Measurements from ENCODE around the gene SNX4.

DNA sequence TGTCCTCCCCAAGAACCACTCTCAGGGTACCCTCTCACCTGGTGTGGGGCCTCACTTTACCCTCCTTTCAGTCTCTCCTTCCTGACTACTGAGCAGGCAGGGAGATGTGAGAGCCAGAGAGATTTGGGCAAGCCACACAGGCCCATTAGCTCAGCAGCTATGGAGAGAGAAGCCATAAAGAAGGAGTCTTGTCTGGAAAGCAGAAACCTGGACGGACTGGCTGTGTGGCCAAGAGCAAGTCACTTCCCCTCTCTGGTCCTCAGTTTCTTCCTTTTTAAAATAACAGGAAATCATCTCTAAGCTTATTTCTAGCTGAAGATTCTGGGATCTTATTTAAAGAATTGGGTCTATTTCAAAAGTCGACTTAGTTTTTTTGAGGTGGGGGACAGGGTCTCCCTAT is 79.0 kb downstream of the SNX4 start:
- TF ChIP-seq ELF1 (IDR thresholded peaks at IDR 0.05) (no peak), TAF1 (IDR thresholded peaks at IDR 0.05; ENCODE audit: borderline replicate concordance, low read depth, low read length) (no peak), EP300 (IDR thresholded peaks at IDR 0.05; ENCODE audit: borderline replicate concordance in 1 of 2, low read depth in 1 of 2, low read length in 1 of 2) (no peak)

Data from SK-N-SH (cell line).